Bronchial epithelial cell (primary cell): ENCODE results near the gene WDR64. TPM values are rescaled to one million over a fixed set of nuclear protein-coding genes. Genes with fewer than 3 reads are reported as not detected.

Source experiments
- DNase-seq: peaks from one replicate; pipeline ENCODE4 v3.0.0-alpha.2; 2010; ENCODE audit warnings: low read depth
- FAIRE-seq: peaks from 2 replicates; lab custom pipeline; 2011; peaks lifted over from hg19 to GRCh38; lab: Jason Lieb, UNC
- H3K27me3 ChIP-seq: 2 replicates; pipeline ENCODE4 v1.5.1; 2011; ENCODE audit warnings: low read length; ENCODE audit not compliant: control insufficient read depth, insufficient read depth
- H3K36me3 ChIP-seq: 2 replicates; pipeline ENCODE4 v1.5.1; 2011; ENCODE audit warnings: low read length; ENCODE audit not compliant: control insufficient read depth, insufficient read depth
- H3K4me3 ChIP-seq: 2 replicates; pipeline ENCODE4 v1.5.1; 2011; ENCODE audit warnings: mild to moderate bottlenecking, low read depth, low read length, control low read depth
- CTCF ChIP-seq: IDR thresholded peaks from 2 replicates; pipeline ENCODE4 v1.5.1; 2011; ENCODE audit warnings: mild to moderate bottlenecking, moderate library complexity, low read length, control low read depth, inconsistent platforms; ENCODE audit not compliant: insufficient read depth, severe bottlenecking
- total RNA-seq: library from RNA; depleted of rRNA; stranded (reverse); fragments of >200 nt; gene quantifications from 2 replicates; pipeline ENCODE4 v1.2.1, GENCODE V29; 2014

WDR64 gene
- total RNA-seq, 1 donor from 2014 or later: not detected

- H3K36me3 ChIP-seq: no peaks in the 10 kb centered on the region
- no peak for FAIRE-seq
- DNase-seq: no peak
- H3K4me3 ChIP-seq: peak overlapping the region; percentile 85
- TF ChIP-seq CTCF: no peak
- no peaks in the 10 kb centered on the region for H3K27me3 ChIP-seq
These were observed 195.4 kb downstream of the WDR64 start for GRCh38 chr1:241847540-241847795.

GRCh38 chr1:241847796-241848685, 196.0 kb downstream of the WDR64 start, which contains the start of gene EXO1:
Gene EXO1 (plus strand): TSS chr1:241848204. CDS start chr1:241850426, 2,222 bp downstream.
- peak; percentile 52 for TF ChIP-seq CTCF
- no peak for FAIRE-seq
- H3K4me3 ChIP-seq: peak within 1 kb of the TSS; percentile 85
- no peaks in the 10 kb centered on the region for H3K36me3 ChIP-seq
- peak; percentile 82 for DNase-seq
- H3K27me3 ChIP-seq: no peaks in the 10 kb centered on the region

GRCh38 chr1:241848686-241849344, 196.7 kb downstream of the WDR64 start:
- no peak for FAIRE-seq
- peak overlapping the region; percentile 85 for H3K4me3 ChIP-seq

GRCh38 chr1:241849345-241849695, 197.2 kb downstream of the WDR64 start:
- no peaks in the 10 kb centered on the region for H3K36me3 ChIP-seq
- no peak overlapping the region for H3K4me3 ChIP-seq
- DNase-seq (no peak), FAIRE-seq (no peak)
- no peak for TF ChIP-seq CTCF
- no peaks in the 10 kb centered on the region for H3K27me3 ChIP-seq

More at GRCh38 chr1:241848686-241849344, 196.7 kb downstream of the WDR64 start:
- no peaks in the 10 kb centered on the region for H3K27me3 ChIP-seq
- no peak for DNase-seq
- no peak for TF ChIP-seq CTCF
- H3K36me3 ChIP-seq: no peaks in the 10 kb centered on the region

Other genes with a start within 250 kb of the WDR64 start
- 33.7 and 41.1 TPM in 2 replicates for gene FH, start 132.5 kb upstream of the WDR64 start, total RNA-seq
- not detected in 2 replicates for gene KMO, start 119.9 kb upstream of the WDR64 start, total RNA-seq
- 11.1 and 12.9 TPM in 2 replicates for gene CHML, start 11.9 kb upstream of the WDR64 start, total RNA-seq
- gene OPN3, start 11.9 kb upstream of the WDR64 start, total RNA-seq: 14.7 and 23.8 TPM in 2 replicates
- 0.53 and 0.90 TPM in 2 replicates for gene EXO1, start 195.9 kb downstream of the WDR64 start, total RNA-seq